ENCODE results near the gene GSTO1. TPM values are rescaled to one million over a fixed set of nuclear protein-coding genes. Genes with fewer than 3 reads are reported as not detected.

GSTO1 gene
- 10 to 100 TPM; 37.9 to 52.6 TPM for total RNA-seq
- 17.1 to 70.3 reads per million in 2 donors for total RNA-seq

GRCh38 chr10:104254493-104255310 lies at the start of gene GSTO1:
GSTO1 (plus strand) TSS chr10:104254892; CDS start chr10:104254929, 37 bp downstream.
- peak in 2 of 3 donors; percentile 40 to 49 for DNase-seq
- Mint-ChIP-seq H3K27me3 (peaks cover 11% of the 10 kb centered on the region), H3K4me3 (peak within 1 kb of the TSS; percentile 97), H3K27ac (peak within 1 kb of the TSS; percentile 95), H3K4me1 (peaks cover 38% of the 10 kb centered on the region), H3K36me3 (ENCODE audit: low read depth) (peaks cover 9% of the 10 kb centered on the region)
- H3K9me3 ChIP-seq (ENCODE audit: control insufficient read depth, low read length, poor library complexity, severe bottlenecking) = no peaks in the 10 kb centered on the region
- peak; percentile 60 for ATAC-seq

DNA sequence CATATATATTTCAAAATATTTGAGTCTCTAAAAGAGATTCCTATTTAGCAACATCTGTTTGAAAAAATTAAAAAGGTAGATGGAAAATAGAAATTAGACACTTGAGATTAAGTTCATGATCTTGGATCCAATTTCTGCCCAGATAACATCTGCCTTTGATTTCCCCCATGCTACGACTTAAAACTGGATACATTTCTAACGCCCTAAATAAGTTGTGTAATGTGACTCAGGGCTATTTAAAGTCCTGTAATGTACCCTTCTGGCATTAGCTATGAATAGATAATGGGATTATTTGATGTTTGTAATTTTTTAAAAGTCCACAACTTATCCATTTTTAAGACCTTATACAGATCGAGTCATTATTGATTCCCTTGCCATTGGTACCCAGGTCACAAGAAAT lies 46.0 kb upstream of the GSTO1 start:
- peaks cover 61% of the 10 kb centered on the region for H3K27me3 Mint-ChIP-seq
- no peak for ATAC-seq
- no peak for DNase-seq
- no peaks in the 10 kb centered on the region for H3K4me1 Mint-ChIP-seq
- no peak overlapping the region for H3K4me3 Mint-ChIP-seq
- H3K27ac Mint-ChIP-seq = no peak overlapping the region
- H3K9me3 ChIP-seq (ENCODE audit: control insufficient read depth, low read length, poor library complexity, severe bottlenecking) = no peaks in the 10 kb centered on the region
- peaks cover 13% of the 10 kb centered on the region for H3K36me3 Mint-ChIP-seq (ENCODE audit: low read depth)

DNA sequence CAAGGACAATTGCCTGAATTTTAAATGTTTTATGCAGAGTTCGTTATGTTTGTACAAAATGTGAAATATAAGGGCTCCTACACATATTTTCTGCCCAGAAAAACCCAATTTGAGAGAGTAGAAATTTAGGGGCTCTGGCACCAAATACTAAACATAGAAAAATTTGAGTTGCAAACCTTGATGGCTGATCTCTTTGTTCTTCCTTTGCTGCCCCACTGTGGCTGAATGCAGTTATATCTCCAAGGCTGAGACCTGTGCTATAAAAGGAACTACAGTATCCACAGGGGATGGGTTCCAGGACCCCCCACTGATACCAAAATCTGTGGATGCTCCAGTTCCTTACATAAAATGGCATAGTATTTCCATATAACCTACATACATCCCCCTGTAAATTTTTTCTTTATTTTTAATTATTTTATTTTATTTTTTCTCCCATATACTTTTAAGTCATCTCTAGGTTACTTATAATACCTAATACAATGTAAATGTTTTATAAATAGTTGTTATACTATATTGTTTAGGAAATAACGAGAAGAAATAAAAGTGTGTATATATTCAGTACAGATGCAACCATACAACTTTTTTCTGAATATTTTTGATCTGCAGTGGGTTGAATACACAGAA lies 45.0 kb upstream of the GSTO1 start:
- Mint-ChIP-seq H3K27ac (no peak overlapping the region), H3K4me1 (no peaks in the 10 kb centered on the region), H3K4me3 (no peak overlapping the region), H3K27me3 (peaks cover 51% of the 10 kb centered on the region), H3K36me3 (ENCODE audit: low read depth) (peaks cover 13% of the 10 kb centered on the region)
- ATAC-seq = peak; percentile 64
- H3K9me3 ChIP-seq (ENCODE audit: control insufficient read depth, low read length, poor library complexity, severe bottlenecking) = no peaks in the 10 kb centered on the region
- DNase-seq = peak in 1 of 3 donors; percentile 18

DNA sequence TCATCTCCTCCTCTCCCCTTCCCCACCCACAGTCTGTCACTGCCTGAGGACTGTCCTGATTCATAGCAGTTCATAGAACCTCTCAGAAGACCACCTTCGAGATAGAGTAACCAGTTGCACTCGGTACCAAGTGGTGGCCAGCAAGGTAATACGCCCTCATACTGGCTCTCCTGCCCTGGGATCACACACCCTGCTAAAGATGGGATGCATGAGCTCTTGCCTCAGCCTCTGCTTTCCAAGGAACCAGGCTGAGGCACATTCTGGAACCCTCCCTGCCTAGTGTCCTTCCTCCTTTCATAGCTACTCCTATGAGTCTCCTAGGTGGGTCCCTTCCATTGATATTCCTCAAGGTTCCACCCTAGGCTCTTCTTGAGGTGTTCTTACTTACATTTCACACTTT lies 38.1 kb upstream of the GSTO1 start:
- Mint-ChIP-seq H3K4me3 (no peak overlapping the region), H3K36me3 (ENCODE audit: low read depth) (peaks cover under 1% of the 10 kb centered on the region), H3K4me1 (peaks cover 4% of the 10 kb centered on the region), H3K27ac (no peak overlapping the region), H3K27me3 (peaks cover 25% of the 10 kb centered on the region)
- DNase-seq (no peak), ATAC-seq (no peak)
- H3K9me3 ChIP-seq (ENCODE audit: control insufficient read depth, low read length, poor library complexity, severe bottlenecking) = no peaks in the 10 kb centered on the region

DNA sequence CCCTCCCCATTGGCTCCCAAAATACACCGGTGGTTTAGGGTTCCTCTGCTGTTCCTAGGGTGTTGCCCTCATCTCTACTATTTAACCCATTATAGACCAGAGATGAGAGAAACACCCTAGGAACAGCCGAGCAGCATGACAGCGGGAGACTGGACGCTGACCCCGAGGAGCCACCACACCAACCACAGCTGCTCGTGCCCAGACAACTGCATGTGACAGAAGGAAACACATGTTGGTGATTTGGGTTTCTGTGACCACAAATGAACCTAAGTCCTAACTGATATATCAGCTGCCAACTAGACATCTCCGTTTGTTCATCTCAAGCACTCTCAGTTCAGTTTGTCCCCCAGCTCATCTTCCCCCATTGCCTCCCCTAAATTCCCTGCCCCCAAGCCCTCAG lies 35.9 kb upstream of the GSTO1 start:
- no peak overlapping the region for H3K4me3 Mint-ChIP-seq
- H3K36me3 Mint-ChIP-seq (ENCODE audit: low read depth) = no peaks in the 10 kb centered on the region
- peaks cover 4% of the 10 kb centered on the region for H3K4me1 Mint-ChIP-seq
- DNase-seq = no peak
- no peak for ATAC-seq
- no peaks in the 10 kb centered on the region for H3K9me3 ChIP-seq (ENCODE audit: control insufficient read depth, low read length, poor library complexity, severe bottlenecking)
- no peak overlapping the region for H3K27ac Mint-ChIP-seq
- peaks cover 32% of the 10 kb centered on the region for H3K27me3 Mint-ChIP-seq

DNA sequence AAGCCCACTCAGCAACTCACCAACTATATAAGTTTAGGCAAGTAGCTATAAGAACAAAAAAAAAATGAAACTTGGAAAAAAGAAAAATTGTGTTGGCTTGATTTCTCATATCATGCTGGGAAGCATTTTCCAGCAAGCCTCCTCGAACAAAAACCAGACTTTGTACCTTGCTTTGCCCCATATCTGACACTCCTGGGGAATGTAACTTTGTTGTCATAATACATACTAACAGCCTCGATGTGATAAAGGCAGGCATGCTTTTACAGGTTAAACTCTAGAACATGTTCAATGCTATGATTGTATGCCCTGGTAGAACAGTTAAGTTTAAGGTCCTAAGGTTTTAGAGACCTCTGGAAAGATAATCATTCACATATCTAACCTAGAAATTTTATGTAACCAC lies 34.2 kb upstream of the GSTO1 start:
- Mint-ChIP-seq H3K36me3 (ENCODE audit: low read depth) (no peaks in the 10 kb centered on the region), H3K27me3 (peaks cover 33% of the 10 kb centered on the region), H3K4me3 (no peak overlapping the region), H3K27ac (no peak overlapping the region), H3K4me1 (peaks cover 4% of the 10 kb centered on the region)
- ATAC-seq (no peak), DNase-seq (no peak)
- H3K9me3 ChIP-seq (ENCODE audit: control insufficient read depth, low read length, poor library complexity, severe bottlenecking) = no peaks in the 10 kb centered on the region

GRCh38 chr10:104223304-104223703 lies 31.4 kb upstream of the GSTO1 start:
- Mint-ChIP-seq H3K27me3 (peaks cover 37% of the 10 kb centered on the region), H3K36me3 (ENCODE audit: low read depth) (no peaks in the 10 kb centered on the region), H3K4me1 (peaks cover 6% of the 10 kb centered on the region), H3K4me3 (no peak overlapping the region), H3K27ac (no peak overlapping the region)
- ATAC-seq = no peak
- no peaks in the 10 kb centered on the region for H3K9me3 ChIP-seq (ENCODE audit: control insufficient read depth, low read length, poor library complexity, severe bottlenecking)
- no peak for DNase-seq

GRCh38 chr10:104230490-104230889 lies 24.2 kb upstream of the GSTO1 start:
- peaks cover 14% of the 10 kb centered on the region for H3K4me1 Mint-ChIP-seq
- no peak overlapping the region for H3K4me3 Mint-ChIP-seq
- H3K27ac Mint-ChIP-seq = peak overlapping the region; percentile 93
- H3K27me3 Mint-ChIP-seq = peaks cover 6% of the 10 kb centered on the region
- no peaks in the 10 kb centered on the region for H3K9me3 ChIP-seq (ENCODE audit: control insufficient read depth, low read length, poor library complexity, severe bottlenecking)
- ATAC-seq = no peak
- no peak for DNase-seq
- H3K36me3 Mint-ChIP-seq (ENCODE audit: low read depth) = peaks cover 2% of the 10 kb centered on the region

GRCh38 chr10:104231784-104232612 lies 22.7 kb upstream of the GSTO1 start, which contains the start of gene CFAP43:
CFAP43 (minus strand) TSS chr10:104232364; CDS start chr10:104232246, 118 bp downstream.
- H3K36me3 Mint-ChIP-seq (ENCODE audit: low read depth) = peaks cover 2% of the 10 kb centered on the region
- ATAC-seq (peak; percentile 99), DNase-seq (peak; percentile 98 to 100 (median 98))
- peak within 1 kb of the TSS; percentile 93 for H3K27ac Mint-ChIP-seq
- H3K9me3 ChIP-seq (ENCODE audit: control insufficient read depth, low read length, poor library complexity, severe bottlenecking) = no peaks in the 10 kb centered on the region
- peaks cover 17% of the 10 kb centered on the region for H3K27me3 Mint-ChIP-seq
- peak within 1 kb of the TSS; percentile 91 for H3K4me3 Mint-ChIP-seq
- H3K4me1 Mint-ChIP-seq = peaks cover 14% of the 10 kb centered on the region

DNA sequence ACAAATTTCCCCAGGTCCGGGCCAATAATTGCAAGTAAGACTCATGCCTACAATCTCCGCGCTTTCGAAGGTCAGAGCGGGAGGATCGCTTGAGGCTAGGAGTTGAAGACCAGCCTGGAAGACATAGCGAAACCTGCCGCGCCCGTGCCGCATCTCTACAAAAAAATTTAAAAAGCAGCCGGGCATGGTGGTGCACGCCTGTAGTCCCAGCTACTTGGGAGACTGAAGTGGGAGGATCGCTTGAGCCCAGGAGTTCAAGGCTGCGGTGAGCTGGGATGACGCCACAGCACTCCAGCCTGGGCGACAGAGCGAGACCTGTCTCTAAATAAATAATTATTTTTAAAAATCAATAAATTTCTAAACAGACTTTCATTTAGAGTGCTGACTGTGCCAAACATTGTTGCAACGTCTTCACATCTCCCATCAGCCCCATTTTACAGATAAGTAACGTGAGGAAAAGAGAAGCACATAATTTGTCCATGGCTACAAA lies 22.0 kb upstream of the GSTO1 start:
- H3K4me3 Mint-ChIP-seq = peak overlapping the region; percentile 91
- H3K27ac Mint-ChIP-seq = peak overlapping the region; percentile 93
- H3K9me3 ChIP-seq (ENCODE audit: control insufficient read depth, low read length, poor library complexity, severe bottlenecking) = no peaks in the 10 kb centered on the region
- H3K4me1 Mint-ChIP-seq = peaks cover 14% of the 10 kb centered on the region
- ATAC-seq = peak; percentile 16
- no peak for DNase-seq
- peaks cover 23% of the 10 kb centered on the region for H3K27me3 Mint-ChIP-seq
- peaks cover 2% of the 10 kb centered on the region for H3K36me3 Mint-ChIP-seq (ENCODE audit: low read depth)

DNA sequence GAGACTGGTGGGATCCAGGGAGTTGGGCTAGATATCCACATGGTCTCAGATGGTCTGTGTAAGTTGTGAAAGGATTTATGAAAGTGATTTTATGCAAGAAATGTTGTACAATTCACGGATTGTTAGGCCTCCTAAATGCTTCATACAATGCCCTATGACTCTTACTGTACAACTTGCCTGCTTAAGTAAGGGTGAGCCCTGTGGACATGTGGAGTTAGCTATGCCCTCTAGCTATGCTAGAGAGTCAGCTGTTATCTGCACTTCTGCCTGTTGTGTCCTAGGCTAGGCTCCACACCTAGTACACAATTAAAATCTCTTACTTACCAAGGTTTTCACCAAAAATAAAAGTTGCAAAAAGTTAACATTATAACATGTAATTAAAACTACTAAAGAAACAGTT lies 20.9 kb upstream of the GSTO1 start:
- peaks cover 12% of the 10 kb centered on the region for H3K4me1 Mint-ChIP-seq
- ATAC-seq = no peak
- H3K36me3 Mint-ChIP-seq (ENCODE audit: low read depth) = peaks cover 2% of the 10 kb centered on the region
- no peak overlapping the region for H3K27ac Mint-ChIP-seq
- no peak for DNase-seq
- H3K4me3 Mint-ChIP-seq = peak overlapping the region; percentile 91
- H3K9me3 ChIP-seq (ENCODE audit: control insufficient read depth, low read length, poor library complexity, severe bottlenecking) = no peaks in the 10 kb centered on the region
- H3K27me3 Mint-ChIP-seq = peaks cover 25% of the 10 kb centered on the region

DNA sequence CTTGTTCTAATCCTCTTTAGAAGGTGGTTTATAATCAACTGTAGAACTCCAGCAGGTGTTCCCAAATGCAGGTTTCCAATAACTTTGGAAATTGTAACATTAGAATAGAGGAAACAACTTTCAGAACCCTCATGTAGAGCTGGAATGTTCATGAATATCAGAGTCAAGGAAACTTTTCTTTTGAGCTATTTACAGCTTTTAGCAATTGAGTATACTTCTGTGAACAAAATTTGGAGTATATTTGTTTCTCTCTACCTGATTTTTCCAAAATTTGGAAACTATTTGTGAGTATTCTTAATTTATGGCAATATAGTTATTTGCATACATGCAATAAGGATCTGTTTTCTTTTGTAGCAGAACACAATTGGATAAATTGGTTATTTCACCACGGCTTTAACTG lies 19.8 kb upstream of the GSTO1 start:
- H3K27me3 Mint-ChIP-seq = peaks cover 36% of the 10 kb centered on the region
- ATAC-seq = no peak
- H3K36me3 Mint-ChIP-seq (ENCODE audit: low read depth) = peaks cover 2% of the 10 kb centered on the region
- H3K4me3 Mint-ChIP-seq = no peak overlapping the region
- H3K27ac Mint-ChIP-seq = no peak overlapping the region
- DNase-seq = no peak
- H3K9me3 ChIP-seq (ENCODE audit: control insufficient read depth, low read length, poor library complexity, severe bottlenecking) = no peaks in the 10 kb centered on the region
- peaks cover 12% of the 10 kb centered on the region for H3K4me1 Mint-ChIP-seq

GRCh38 chr10:104235801-104236200 lies 18.9 kb upstream of the GSTO1 start:
- no peaks in the 10 kb centered on the region for H3K9me3 ChIP-seq (ENCODE audit: control insufficient read depth, low read length, poor library complexity, severe bottlenecking)
- H3K36me3 Mint-ChIP-seq (ENCODE audit: low read depth) = peaks cover 2% of the 10 kb centered on the region
- ATAC-seq (no peak), DNase-seq (no peak)
- peaks cover 12% of the 10 kb centered on the region for H3K4me1 Mint-ChIP-seq
- peaks cover 42% of the 10 kb centered on the region for H3K27me3 Mint-ChIP-seq
- H3K27ac Mint-ChIP-seq = no peak overlapping the region
- no peak overlapping the region for H3K4me3 Mint-ChIP-seq
